Endometrium (tissue), 2 donors: ENCODE measurements around the gene TCERG1L.
"Not testable (repeated sequence)": the region's sequence is repeated elsewhere in the genome, so short reads cannot be mapped to it uniquely, and the experiment has no call there.

ENCODE experiments used
- FAIRE-seq: peaks from 2 replicates; lab custom pipeline; 2012; peaks lifted over from hg19 to GRCh38; lab: Jason Lieb, UNC
- donor health status: control.
- donor health status: control.

Gene TCERG1L

DNA sequence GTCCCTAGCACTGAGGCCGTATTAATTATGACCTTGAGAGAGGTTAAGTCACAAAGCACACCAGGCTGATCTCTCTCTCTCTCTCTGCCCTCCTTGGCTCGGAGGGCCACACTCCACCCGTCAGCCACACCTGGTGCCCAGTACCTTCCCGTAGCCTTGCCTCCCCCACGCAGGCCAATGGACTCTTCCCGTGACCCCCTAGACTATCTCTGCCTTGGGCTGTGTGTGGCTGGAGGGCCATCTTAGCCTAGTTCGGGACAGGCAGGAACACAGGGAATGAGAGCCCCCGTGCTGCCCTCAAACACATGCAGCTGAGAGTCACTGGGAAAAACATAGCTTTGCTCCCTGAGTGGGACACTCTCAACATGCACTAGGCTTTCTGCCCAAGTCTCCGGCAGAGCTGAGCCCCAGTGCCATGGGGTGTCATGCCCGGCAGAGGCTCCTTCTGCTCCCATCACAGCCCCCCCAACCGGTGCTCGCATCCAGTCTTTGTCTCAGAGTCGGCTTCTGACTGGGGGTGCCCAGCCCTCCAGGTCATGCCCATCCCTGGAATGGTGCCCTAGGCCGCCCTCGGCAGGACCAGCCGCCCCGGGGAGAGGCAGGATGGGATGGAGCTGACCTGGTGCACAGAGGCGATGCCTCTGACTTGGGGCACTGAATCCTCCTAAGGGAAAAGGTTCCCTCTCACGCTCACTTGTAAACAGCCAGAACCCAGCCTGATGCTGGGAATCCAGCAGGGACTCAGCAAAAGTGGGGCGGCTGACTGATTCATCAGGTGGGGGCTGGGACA lies 63.0 kb downstream of the TCERG1L start:
- FAIRE-seq = no peak

DNA sequence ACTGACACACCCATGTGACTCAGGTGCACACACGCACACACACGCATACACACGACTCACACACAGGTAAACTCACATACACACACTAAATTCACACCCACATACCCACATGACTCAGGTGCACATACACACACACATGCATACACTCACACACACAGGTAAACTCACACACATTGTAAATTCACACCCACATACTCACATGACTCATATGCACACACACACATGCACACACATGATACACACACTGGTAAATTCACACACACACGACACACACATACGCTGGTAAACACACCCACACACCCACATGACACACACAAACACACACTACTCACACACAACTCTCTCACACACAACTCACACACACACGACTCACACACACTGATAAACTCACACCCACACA lies 63.6 kb downstream of the TCERG1L start:
- FAIRE-seq = no peak

DNA sequence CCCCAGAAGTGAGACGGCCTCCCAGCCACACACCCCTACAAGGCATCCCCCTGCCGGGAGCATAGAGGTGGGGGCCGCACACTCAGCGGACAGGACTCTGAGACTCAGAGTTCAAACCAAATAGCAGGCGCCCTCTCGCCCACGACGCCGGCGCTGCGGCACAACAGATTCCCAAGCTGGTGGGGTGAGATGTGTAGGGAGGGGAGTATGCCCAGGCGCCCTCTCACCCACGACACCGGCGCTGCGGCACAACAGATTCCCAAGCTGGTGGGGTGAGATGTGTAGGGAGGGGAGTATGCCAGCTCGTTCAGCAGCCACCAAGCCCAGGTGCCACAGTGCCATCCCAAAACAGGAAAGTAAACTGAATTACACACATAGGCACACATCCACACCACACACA lies 64.7 kb downstream of the TCERG1L start:
- no peak for FAIRE-seq

DNA sequence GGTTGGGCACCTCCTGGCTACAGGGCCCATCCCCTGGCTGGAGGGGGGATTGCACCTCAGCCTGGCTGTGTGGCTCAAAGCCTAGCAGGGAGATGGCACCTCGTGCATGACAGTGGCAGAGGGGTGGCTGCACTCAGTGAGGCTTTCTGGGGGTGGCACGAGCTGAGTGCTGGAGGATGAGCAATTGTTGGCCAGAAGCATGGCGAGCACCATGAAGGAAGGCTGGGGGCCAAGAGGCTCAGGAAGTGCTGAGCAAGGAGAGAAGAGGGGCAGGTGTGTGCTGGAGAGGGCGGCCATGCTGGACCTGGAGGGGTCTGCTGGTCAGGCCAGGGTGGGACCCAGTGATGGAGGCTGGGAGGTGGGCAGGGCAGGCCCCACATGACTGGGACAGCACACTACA lies 65.4 kb downstream of the TCERG1L start:
- no peak for FAIRE-seq

DNA sequence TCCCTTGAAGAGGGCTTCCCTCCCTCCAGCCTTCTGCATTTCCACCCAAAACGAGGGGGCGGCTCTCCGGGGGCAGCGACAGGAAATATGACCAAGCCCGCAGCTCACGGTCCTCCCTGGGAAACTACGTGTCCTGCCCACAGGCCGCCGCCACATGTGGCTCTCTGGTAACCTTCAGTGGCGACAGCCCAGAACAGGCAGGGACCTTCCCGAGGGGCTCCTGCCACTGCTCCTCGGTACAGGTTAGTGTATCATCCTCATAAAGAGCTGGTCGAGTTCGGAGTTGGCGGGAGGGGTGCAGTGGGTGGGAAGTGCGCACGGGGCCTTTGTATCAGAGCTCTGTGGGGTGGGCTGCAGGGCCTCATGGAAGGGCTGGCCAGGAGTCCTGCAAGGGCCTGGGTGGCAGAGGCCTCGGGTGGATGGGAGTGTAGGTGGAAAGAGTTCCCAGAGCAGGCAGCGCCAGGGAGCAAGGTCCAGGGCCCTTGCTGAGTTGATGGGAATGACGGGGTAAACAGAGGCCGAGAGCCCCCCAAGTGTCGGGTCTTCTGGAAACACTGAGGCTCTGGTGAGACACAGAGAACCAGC lies 66.0 kb downstream of the TCERG1L start:
- FAIRE-seq = no peak

DNA sequence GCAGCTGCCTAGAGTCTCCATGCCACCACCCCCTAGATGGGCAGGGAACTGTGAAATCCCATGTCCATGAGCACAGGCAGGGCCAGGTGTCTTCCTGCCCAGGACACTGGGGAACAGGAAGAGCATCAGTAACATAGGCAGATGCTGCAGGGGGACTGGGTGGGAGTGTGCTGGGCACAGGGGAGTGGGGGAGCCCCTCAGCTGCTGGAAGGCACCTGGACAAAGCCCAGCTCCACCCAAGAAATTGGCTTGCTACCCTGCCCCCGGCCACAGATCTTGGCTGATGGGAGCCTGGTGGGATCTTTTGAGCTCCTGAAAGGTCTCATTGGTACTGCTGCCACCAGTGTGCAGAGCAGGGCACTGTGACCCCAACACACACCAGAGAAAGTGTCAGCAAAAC lies 66.7 kb downstream of the TCERG1L start:
- no peak for FAIRE-seq

DNA sequence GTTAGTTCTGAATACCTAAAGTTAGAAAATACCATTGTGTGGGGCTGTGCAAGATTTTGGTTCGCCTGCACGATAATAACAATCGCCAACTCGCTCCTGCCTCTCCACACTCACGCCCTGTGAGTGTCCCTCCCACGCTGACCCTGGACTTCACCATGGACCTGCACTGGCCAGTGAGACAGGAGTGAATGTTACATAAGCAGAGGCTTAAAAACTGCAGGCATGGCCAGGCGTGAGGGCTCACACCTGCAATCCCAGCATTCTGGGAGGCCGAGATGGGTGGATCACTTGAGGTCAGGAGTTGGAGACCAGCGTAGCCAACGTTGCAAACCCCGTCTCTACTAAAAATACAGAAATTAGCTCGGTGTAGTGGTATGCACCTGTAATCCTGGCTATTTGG lies 68.4 kb downstream of the TCERG1L start:
- FAIRE-seq = no peak

DNA sequence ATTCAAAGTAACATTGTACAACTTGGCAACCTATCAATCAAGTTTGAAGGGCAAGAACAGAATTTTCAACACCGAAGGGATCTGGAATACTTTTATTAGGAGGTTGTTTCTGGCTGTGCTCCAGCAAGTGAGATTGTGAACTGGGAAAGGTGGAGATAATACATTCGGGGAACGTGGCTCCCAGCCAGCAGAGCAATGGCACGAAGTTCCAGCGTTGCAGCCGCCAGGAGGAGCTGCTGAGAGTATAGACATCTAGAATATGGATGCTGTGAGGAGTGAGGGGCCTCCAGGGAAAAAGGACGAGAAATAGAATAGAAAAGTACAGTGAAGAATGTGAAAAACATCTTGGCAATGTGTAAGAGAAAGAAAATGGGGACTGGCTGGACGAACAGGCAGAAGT lies 69.5 kb downstream of the TCERG1L start:
- no peak for FAIRE-seq

DNA sequence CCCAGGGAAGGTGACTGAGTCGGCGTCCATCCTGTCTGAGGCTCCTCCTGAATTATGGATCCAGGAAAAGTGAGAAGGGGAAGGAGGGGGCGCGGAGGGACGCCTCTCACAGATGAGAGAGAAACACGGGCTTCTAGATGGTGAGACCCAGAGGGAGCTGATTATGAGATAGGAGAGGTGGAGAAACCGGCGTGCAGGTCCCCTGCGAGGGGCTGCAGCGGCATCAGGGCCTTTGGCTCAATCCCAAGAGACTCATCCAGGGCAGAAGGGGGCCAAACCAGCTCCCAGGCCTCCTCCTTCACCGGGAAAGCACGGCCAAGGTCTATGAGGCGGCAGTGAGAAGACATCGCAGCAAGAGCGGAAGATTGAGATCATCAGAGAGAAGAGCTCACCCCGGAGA lies 70.8 kb downstream of the TCERG1L start:
- no peak for FAIRE-seq

DNA sequence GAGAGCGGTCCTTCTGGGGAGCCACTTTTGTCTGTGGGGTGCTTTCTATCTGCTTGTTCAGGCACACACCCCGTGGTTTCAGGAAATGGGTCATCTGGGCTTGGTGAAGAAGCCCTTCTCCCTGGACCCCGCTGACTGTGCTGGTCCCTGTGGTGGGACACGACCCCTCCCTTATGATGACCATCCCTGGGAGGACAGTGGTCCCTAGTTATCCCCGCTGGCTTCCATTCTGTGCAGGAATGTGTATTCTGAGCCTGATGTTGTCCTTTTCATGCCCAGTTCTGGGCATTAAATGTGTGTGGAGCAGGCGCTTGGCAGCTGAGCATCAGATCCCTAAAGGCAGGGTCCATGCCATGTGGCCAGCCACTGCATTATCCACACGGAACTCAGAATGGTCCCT lies 71.6 kb downstream of the TCERG1L start:
- FAIRE-seq = no peak

DNA sequence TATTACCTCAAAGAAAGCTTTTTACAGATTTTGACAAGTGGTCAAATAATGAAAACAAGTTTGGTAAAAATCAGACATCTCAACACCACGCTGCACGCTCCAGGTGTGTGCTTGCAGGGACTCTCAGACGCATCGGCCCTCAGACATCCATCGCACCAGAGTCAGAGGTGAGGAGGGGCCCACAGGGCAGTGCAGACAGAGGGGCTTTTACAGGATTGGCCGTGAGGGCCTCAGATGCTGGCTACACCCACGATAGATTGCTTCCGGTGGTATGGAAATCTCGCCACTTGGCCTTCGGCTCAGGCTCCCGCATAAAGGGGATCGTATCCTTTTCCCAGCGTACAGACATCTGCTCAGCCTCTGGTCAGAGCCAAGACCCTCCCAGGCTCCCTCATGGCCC lies 72.1 kb downstream of the TCERG1L start:
- no peak for FAIRE-seq

DNA sequence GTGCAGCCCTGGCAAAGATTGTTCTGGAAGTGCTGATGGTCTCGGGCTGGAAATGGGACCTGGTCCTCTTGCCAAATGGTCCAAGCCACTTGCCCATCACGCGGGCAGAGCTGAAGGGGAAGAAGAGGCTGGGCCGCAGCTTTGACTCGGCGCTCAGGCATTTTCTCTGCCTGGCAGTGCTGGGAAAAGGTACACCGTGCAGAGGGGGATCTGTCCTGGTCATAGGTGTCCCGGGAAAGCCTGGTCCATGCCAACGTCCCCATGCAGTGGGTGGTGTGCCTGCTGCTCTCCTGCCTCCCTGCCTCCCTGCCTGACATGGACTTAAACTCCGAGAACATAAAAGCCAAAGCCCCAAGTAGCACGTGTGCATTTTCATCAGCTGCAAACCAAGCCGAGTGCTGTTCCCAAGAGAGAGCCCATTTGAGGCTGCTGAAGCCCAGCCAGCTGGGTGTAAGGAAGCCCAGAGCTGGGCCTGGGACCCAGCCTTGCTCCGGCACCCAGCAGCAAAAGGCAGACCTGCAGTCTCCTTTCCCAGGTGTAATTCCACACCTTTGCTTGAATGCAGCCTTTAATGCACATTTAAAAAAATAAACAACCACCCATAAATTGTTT lies 72.7 kb downstream of the TCERG1L start:
- no peak for FAIRE-seq

DNA sequence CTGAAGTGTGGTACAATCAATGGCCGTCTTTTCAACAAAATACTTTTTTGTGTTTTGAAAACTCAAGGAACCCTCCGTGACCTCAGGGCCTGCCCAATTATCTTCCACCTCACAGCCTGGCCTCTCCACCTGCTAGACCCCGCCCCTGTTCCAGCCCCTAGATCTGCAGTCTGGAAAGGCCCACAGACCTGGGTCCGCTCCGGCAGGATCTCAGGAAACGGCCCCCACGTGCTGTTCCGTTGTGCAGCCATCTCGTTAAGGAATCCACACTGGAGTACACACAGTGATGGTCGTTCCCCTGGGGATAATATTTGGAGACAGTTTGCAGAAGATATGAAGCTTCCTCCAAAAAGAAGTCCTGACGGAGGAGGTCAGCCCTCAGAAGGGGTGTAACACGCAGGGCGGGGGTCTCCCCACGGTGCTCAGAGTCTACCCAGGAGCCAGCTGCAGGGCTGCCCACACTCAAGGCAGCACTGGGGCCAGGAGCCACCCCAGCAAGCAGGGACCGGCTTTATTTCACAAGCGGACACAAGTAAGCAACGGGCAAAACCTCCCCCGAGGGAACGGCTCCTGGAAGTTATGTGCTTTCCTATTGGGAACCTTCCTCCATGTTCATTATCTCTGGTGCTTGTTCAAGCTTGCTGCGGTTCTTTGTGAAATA lies 73.4 kb downstream of the TCERG1L start:
- FAIRE-seq = no peak

DNA sequence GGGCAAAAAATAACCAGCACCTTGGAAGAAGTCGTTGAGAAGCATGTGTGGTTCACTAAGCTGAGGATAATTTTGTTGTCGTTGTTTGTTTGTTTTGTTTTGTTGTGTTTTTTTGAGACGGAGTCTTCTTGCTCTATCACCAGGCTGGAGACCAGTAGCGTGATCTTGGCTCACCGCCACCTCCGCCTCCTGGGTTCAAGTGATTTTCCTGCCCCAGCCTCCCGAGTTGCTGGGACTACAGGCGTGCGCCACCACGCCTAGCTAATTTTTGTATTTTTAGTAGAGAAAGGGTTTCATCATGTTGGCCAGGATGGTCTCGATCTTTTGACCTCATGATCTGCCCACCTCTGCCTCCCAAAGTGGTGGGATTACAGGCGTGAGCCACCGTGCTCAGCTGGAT lies 76.9 kb downstream of the TCERG1L start:
- not testable (repeated sequence) for FAIRE-seq

DNA sequence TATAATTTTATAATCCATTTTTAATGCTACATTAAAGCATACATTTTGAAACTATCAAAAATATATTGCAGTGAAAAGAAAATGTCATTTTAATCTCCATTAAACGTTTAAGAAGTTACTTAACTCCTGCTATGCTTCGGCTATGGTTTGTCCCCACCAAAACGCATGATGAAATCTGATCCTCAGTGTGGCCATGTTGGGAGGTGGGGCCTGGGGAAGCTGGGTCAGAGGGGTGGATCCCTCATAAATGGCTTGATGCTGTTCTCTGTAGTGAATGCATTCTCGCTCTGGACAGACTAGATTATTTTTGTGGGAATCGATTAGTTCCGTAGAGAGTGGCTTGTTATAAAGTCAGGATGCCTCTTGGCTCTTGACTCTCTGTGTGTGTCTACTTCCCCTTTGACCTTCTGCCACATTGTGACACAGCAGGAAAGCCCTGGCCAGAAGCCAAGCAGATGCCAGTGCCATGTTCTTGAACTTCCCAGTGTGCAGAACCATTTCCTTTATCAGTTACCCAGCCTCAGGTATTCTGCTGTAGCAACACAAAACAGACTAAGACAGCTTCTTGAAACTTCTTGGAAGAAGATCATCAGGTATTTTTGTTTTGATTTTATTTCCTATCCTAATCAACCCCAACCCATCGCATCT lies 77.8 kb downstream of the TCERG1L start:
- FAIRE-seq = no peak

DNA sequence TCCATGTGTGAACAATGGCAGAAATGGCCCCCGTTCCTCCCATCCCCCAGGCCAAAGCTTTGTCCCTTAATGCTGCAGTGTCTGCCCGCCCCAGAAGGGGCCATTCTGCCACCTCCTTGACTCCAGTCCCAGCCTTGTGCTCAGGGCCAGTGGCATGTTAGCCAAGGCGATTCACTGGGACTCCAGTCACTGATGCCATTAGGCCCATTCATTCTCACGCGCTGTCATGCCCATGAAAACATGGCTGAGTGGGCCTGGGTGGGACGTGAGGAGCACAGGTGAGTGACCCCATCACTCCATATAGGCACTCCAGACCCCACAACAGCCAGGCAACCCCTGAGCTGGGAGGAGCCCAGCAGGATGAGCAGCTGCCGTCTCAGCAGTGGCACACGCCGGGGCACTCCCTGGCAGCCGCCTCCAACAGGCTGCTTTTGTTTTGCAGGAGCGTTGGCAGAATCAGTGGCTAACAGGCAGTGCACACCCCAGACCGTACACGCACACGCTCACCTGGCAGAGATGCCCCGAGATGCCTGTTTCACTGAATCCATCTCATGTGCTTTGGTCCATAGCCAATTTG lies 79.5 kb downstream of the TCERG1L start:
- FAIRE-seq = no peak

DNA sequence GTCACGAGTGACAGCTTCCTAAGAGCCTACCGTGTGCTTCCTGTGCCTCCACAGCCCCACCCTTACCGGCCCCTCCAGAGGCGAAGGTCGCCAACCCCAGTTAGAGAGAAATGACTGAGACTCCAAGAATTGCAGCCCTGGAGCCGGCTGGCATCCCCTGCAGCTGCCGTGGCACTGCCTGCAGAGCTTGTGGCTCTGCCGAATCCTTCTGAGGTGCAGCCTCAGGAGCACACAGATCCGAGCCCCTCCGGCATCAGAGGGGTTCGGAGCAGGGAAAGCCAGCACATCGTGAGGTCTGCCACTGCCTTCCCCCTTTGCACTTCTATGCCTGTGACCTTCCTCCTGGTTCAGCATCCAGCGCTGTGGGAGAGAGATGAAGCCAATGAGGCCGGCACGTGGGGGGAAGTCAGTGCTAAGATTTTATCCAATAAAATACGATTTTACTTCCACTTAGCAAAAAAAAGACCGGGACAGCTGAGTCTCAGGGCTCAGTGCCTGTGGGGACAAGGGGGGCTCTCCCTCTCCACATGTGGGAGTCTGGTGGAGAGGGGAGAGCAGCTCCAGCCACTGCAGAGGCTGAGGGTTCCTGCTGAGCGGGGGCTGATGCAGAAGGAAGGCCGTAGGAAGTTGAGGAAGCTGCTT lies 80.1 kb downstream of the TCERG1L start:
- no peak for FAIRE-seq

DNA sequence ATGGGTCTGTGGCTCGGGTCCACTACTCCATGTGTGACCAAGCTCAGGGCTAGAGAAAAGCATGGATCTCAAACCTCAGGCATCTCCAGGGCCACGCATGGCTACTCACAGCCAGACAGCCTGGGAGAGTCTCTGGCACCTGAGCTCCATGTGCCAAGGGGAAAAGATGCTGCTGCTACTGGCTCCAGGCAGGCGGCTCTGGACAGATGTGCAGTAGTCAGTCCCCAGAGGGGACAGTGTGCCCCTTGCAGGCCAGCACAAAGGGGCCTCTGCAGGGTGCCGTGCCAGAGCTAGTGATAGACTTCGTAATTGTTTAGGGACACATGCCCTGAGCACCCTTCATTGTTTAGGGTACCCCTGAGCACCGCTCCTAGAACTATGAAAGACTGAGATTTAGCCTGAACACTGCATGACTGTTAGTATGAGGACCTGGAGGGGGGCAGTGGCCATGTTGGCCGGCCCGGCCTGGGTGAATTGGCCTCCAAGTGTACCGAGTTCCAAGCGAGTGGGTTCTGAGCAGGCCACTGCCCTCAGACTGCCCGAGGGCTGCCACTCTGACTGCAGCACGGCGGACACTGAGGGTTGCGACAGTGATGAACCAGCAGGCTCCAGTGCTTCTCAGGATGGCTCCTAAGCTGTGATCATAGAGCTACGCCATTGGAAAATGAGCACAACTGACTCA lies 80.7 kb downstream of the TCERG1L start:
- no peak for FAIRE-seq

DNA sequence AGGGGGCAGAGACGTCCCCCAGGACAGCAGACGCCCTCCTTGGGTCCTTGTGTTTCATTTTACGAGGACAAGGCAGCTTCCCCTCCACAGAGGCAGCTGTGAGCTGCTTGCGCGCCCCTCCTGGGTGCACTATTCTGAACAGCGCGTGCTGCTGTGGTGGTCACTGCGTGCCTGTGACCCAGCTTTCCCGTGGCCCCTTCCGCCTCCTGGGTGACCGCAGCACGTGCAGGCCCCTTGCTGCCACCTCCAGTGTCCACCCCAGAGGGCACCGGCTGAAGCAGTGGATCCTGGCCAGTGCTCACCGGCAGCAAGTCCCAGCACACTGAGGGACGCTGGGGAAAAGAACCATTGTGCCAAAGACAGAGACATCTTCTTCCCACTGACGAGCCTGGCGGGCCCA lies 81.4 kb downstream of the TCERG1L start:
- FAIRE-seq = no peak

DNA sequence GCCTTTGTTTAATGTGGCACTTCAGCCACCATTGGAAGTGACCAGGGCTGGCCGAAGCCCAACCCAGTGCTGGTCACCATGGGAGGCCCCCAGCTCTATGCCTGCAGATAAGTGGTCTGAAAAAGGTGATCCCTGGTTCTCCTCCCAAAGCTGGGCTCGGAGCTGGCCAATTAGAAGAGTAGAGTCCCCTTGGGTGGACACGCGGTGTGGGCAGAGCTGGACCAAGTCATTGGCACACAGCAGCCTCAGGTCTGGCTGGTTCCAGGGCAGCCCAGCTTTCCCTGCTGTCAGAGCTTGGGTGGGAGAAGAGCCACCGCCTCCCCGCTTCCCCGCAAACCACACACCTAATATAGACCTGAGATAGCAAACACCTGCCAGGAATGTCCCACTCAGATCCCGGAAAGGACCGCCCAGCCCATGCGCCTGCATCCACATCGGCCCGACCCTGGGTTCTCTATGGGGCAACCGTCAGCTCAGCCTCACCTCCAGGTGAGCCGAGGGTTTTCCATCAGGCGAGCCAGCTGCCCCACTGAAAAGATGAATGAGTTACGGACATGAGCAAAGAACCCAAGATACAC lies 84.3 kb downstream of the TCERG1L start:
- FAIRE-seq = no peak
